ENCODE measurements around the gene NR1H2.
"Not testable (repeated sequence)": the region's sequence is repeated elsewhere in the genome, so short reads cannot be mapped to it uniquely, and the experiment has no call there.

NR1H2 gene

GRCh38 chr19:50333737-50334617, 42.3 kb upstream of the NR1H2 start:
- peak; percentile 34 to 49 for DNase-seq (ENCODE audit: low read depth in 1 of 2, low spot score in 1 of 2)
- 0 out of 2 replicates have a peak overlapping the region, but pooled peaks have one; percentile 17 for H3K27ac ChIP-seq (replicated peaks)

GRCh38 chr19:50334741-50335421, 41.4 kb upstream of the NR1H2 start:
- no peak for DNase-seq (ENCODE audit: low read depth in 1 of 2, low spot score in 1 of 2)
- no peak overlapping the region for H3K4me3 ChIP-seq (replicated peaks; ENCODE audit: insufficient read depth, low read length)
- TF ChIP-seq SPI1 (IDR thresholded peaks at IDR 0.05; ENCODE audit: borderline replicate concordance, low read depth) = no peak
- TF ChIP-seq POLR2AphosphoS5 (IDR thresholded peaks at IDR 0.05; ENCODE audit: low read depth) = no peak
- no peak for TF ChIP-seq REST (IDR thresholded peaks at IDR 0.05; ENCODE audit: insufficient replicate concordance, low read depth)
- no peak for TF ChIP-seq CTCF (IDR thresholded peaks at IDR 0.05; ENCODE audit: insufficient read depth, low read length)
- TF ChIP-seq GABPA (IDR thresholded peaks at IDR 0.05; ENCODE audit: low read depth) = no peak
- H3K27ac ChIP-seq (replicated peaks) = no peak overlapping the region
- H3K27me3 ChIP-seq (ENCODE audit: insufficient read depth, poor library complexity, severe bottlenecking) = peaks cover 20% of the 10 kb centered on the region

More at GRCh38 chr19:50333737-50334617, 42.3 kb upstream of the NR1H2 start:
- peak overlapping the region; percentile 20 for H3K4me3 ChIP-seq (replicated peaks; ENCODE audit: insufficient read depth, low read length)
- TF ChIP-seq CTCF (IDR thresholded peaks at IDR 0.05; ENCODE audit: insufficient read depth, low read length) (no peak), REST (IDR thresholded peaks at IDR 0.05; ENCODE audit: insufficient replicate concordance, low read depth) (no peak), POLR2AphosphoS5 (IDR thresholded peaks at IDR 0.05; ENCODE audit: low read depth) (no peak), SPI1 (IDR thresholded peaks at IDR 0.05; ENCODE audit: borderline replicate concordance, low read depth) (no peak), GABPA (IDR thresholded peaks at IDR 0.05; ENCODE audit: low read depth) (no peak)
- peaks cover 28% of the 10 kb centered on the region for H3K27me3 ChIP-seq (ENCODE audit: insufficient read depth, poor library complexity, severe bottlenecking)

GRCh38 chr19:50337031-50337430, 39.2 kb upstream of the NR1H2 start:
- not testable (repeated sequence) for H3K27me3 ChIP-seq (ENCODE audit: insufficient read depth, poor library complexity, severe bottlenecking); H3K4me3 ChIP-seq (replicated peaks; ENCODE audit: insufficient read depth, low read length); DNase-seq (ENCODE audit: low read depth in 1 of 2, low spot score in 1 of 2); H3K27ac ChIP-seq (replicated peaks)

GRCh38 chr19:50340331-50340730, 35.9 kb upstream of the NR1H2 start:
- no peak overlapping the region for H3K4me3 ChIP-seq (replicated peaks; ENCODE audit: insufficient read depth, low read length)
- no peak for TF ChIP-seq CTCF (IDR thresholded peaks at IDR 0.05; ENCODE audit: insufficient read depth, low read length)
- TF ChIP-seq REST (IDR thresholded peaks at IDR 0.05; ENCODE audit: insufficient replicate concordance, low read depth) = no peak
- no peak for TF ChIP-seq SPI1 (IDR thresholded peaks at IDR 0.05; ENCODE audit: borderline replicate concordance, low read depth)
- no peak for TF ChIP-seq POLR2AphosphoS5 (IDR thresholded peaks at IDR 0.05; ENCODE audit: low read depth)
- TF ChIP-seq GABPA (IDR thresholded peaks at IDR 0.05; ENCODE audit: low read depth) = no peak

More at GRCh38 chr19:50340331-50340730, 35.9 kb upstream of the NR1H2 start:
- no peak overlapping the region for H3K27ac ChIP-seq (replicated peaks)
- DNase-seq (ENCODE audit: low read depth in 1 of 2, low spot score in 1 of 2) = no peak
- H3K27me3 ChIP-seq (ENCODE audit: insufficient read depth, poor library complexity, severe bottlenecking) = no peaks in the 10 kb centered on the region

Data from HL-60 (cell line).